Right lobe of liver (tissue), 6 donors: ENCODE data around the gene FRK. TPM values are rescaled to one million over a fixed set of nuclear protein-coding genes. Genes with fewer than 3 reads are reported as not detected.
A peak's percentile ranks its signal among the peaks of the same experiment; 100 is the strongest.

ENCODE experiments used
- ATAC-seq, 4 donors: fragments of 200-7000 bp; cut with Tn5 transposase; one replicate each; pipeline ENCODE4 v1.9.1; 2020; ENCODE audit warnings: mild to moderate bottlenecking in 4 of 4, moderate library complexity in 4 of 4
- DNase-seq, 3 donors: peaks; one replicate each; pipeline ENCODE4 v3.0.0-alpha.2; 2020
- H3K27ac ChIP-seq, 3 donors: fragments of 200-600 bp; one replicate each; pipeline ENCODE4 v1.8.0; 2022
- H3K27me3 ChIP-seq, 2 donors: fragments of 200-600 bp; one replicate each; pipeline ENCODE4 v1.8.0; 2022
- H3K36me3 ChIP-seq, 4 donors: fragments of 200-600 bp; sonication (generic) in 1 of 4; one replicate each; pipeline versions ENCODE4 v1.5.1 to v1.8.0; 2017 to 2022; ENCODE audit warnings: control low read depth in 1 of 4
- H3K4me1 ChIP-seq, 4 donors: fragments of 200-600 bp; sonication (generic) in 1 of 4; one replicate each; pipeline versions ENCODE4 v1.5.1 to v1.8.0; 2017 to 2022; ENCODE audit warnings: control low read depth in 1 of 4
- H3K4me3 ChIP-seq, 3 donors: fragments of 200-600 bp; one replicate each; pipeline ENCODE4 v1.8.0; 2022
- H3K9me3 ChIP-seq, 4 donors: fragments of 200-600 bp; sonication (generic) in 1 of 4; one replicate each; pipeline versions ENCODE4 v1.5.1 to v1.8.0; 2017 to 2022; ENCODE audit warnings: control low read depth in 1 of 4
- CTCF ChIP-seq, 4 donors: fragments of 200-600 bp in 3 of 4; fragments of 450-650 bp in 1 of 4; IDR thresholded peaks; one replicate each; pipeline versions ENCODE4 v1.5.1 to v1.8.0; 2016 to 2022; ENCODE audit warnings: antibody characterized with exemption in 4 of 4, mild to moderate bottlenecking in 2 of 4
- POLR2A ChIP-seq: fragments of 450-650 bp; IDR thresholded peaks from one replicate; pipeline ENCODE4 v1.6.1; 2017; ENCODE audit warnings: antibody characterized with exemption, mild to moderate bottlenecking
- WGBS: methylation state at CpG from one replicate; pipeline ENCODE4 v1.1.6; 2018; ENCODE audit warnings: low coverage, low lambda C conversion rate; ENCODE audit not compliant: insufficient coverage; ENCODE audit errors: missing lambda C conversion rate; 5-methylcytosine and 5-hydroxymethylcytosine counted together
- intact Hi-C, 2 donors: fragments of 100-400 bp; cut with DNase I; formaldehyde crosslinking; loops; one replicate each; pipeline versions ENCODE4 v1.11.2 to v1.14.1; 2022
- total RNA-seq, 6 experiments: library from RNA; depleted of rRNA in 2 of 6; stranded (reverse); fragments of >200 nt in 2 of 6; fragmentation: NEBNext Ultra II Directional in 3 of 6; extraction: Animal tissue kit (Norgen Biotek cat#: 25700) in 3 of 6; gene quantifications; one replicate each; pipeline versions ENCODE4 v1.1.0 to v1.2.4, GENCODE V29; 2016 to 2023
- donor health status: DM: no; HTN: yes; CAD: no.
- donor health status: DM: no; HTN: no; CAD: no.
- donor health status: DM: no; HTN: no; CAD: no.
- donor health status: DM: no; HTN: yes; CAD: no.
- donor health status: DM: no; HTN: yes; CAD: no.

FRK gene
- total RNA-seq, 6 experiments from 2014 or later: 8.4 to 14.1 (median 11.9) TPM

GRCh38 chr6:116022841-116023445 lies 37.7 kb downstream of the FRK start:
- Histone ChIP-seq H3K4me3 (no peak overlapping the region), H3K27ac (no peak overlapping the region), H3K9me3 (no peaks in the 10 kb centered on the region), H3K27me3 (no peaks in the 10 kb centered on the region), H3K36me3 (no peaks in the 10 kb centered on the region), H3K4me1 (peaks cover 0 to 20% (median 4%) of the 10 kb centered on the region in 4 donors)
- WGBS: 25% methylated on average over 2 of the region's 2 CpGs
- DNase-seq (no peak), ATAC-seq (no peak)
- intact Hi-C loops: no loop called here
- TF ChIP-seq CTCF (IDR thresholded peaks at IDR 0.05) (no peak), POLR2A (no peak)

- no peaks in the 10 kb centered on the region for H3K9me3 ChIP-seq
- H3K4me3 ChIP-seq: no peak overlapping the region
- TF ChIP-seq CTCF (IDR thresholded peaks at IDR 0.05) (no peak), POLR2A (no peak)
- intact Hi-C loops: no loop called here
- H3K27me3 ChIP-seq: no peaks in the 10 kb centered on the region
- peak overlapping the region in 1 of 3 donors; percentile 83 for H3K27ac ChIP-seq
- ATAC-seq (no peak), DNase-seq (no peak)
- no peaks in the 10 kb centered on the region for H3K36me3 ChIP-seq
- H3K4me1 ChIP-seq: peaks cover 0 to 42% (median 8%) of the 10 kb centered on the region in 4 donors
Measured at GRCh38 chr6:116020738-116021137, 40.0 kb downstream of the FRK start.

DNA sequence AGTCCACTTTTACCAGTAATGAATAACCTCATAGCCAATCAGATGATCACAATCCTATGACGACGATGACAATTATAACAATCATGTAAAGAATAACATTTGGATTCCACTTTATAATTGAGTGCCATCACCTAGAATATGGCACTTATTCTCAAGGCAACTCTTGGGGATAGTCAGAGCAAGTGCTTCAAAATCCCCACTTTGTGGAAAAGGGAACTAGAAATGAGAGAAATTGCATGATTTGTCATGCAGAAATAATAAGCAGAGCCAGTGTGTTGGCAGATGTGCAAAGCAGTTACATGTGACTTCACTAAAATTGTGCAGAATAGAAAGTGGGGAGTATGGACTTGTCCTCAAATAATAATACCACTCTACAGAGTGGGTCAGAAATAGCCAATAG lies 41.3 kb downstream of the FRK start:
- intact Hi-C loops: no loop called here

GRCh38 chr6:116018976-116019375 lies 41.7 kb downstream of the FRK start:
- H3K36me3 ChIP-seq: no peaks in the 10 kb centered on the region
- peaks cover 0 to 58% (median 15%) of the 10 kb centered on the region in 4 donors for H3K4me1 ChIP-seq
- no peaks in the 10 kb centered on the region for H3K27me3 ChIP-seq
- ATAC-seq (no peak), DNase-seq (no peak)
- H3K4me3 ChIP-seq: no peak overlapping the region
- 26% methylated on average over 1 of the region's 1 CpG for WGBS
- intact Hi-C loops: no loop called here
- H3K27ac ChIP-seq: peak overlapping the region in 2 of 3 donors; percentile 75 to 83
- no peaks in the 10 kb centered on the region for H3K9me3 ChIP-seq
- TF ChIP-seq POLR2A (no peak), CTCF (IDR thresholded peaks at IDR 0.05) (no peak)

More for the DNA sequence above, 41.3 kb downstream of the FRK start:
- ATAC-seq: peak in 1 of 4 donors; percentile 8
- TF ChIP-seq CTCF (IDR thresholded peaks at IDR 0.05): no peak
- TF ChIP-seq POLR2A: no peak
- Histone ChIP-seq H3K9me3 (no peaks in the 10 kb centered on the region), H3K27ac (peak overlapping the region in 2 of 3 donors; percentile 75 to 83), H3K4me3 (no peak overlapping the region), H3K36me3 (no peaks in the 10 kb centered on the region), H3K4me1 (peaks cover 0 to 55% (median 12%) of the 10 kb centered on the region in 4 donors), H3K27me3 (no peaks in the 10 kb centered on the region)
- 53% methylated on average over 2 of the region's 2 CpGs for WGBS
- DNase-seq: no peak
